HG03457 (cell line): Measurements from ENCODE around the gene MIDN.
"Not testable (repeated sequence)": the region's sequence is repeated elsewhere in the genome, so short reads cannot be mapped to it uniquely, and the experiment has no call there.

Experiments used
- ATAC-seq: cut with Tn5 transposase; IDR thresholded peaks from one replicate; pipeline ENCODE4 v1.9.1; 2021; ENCODE audit warnings: moderate number of reproducible peaks; ENCODE audit not compliant: unreplicated experiment

The MIDN gene

GRCh38 chr19:1244693-1245451, 3.5 kb upstream of the MIDN start:
- ATAC-seq = no peak

- ATAC-seq = no peak
Measured at GRCh38 chr19:1245494-1246264, 2.7 kb upstream of the MIDN start.

- not testable (repeated sequence) for ATAC-seq
Measured at GRCh38 chr19:1246265-1247087, 1.9 kb upstream of the MIDN start.

- no peak for ATAC-seq
Measured at GRCh38 chr19:1247748-1248138, 640 bp upstream of the MIDN start.

- peak; percentile 16 for ATAC-seq
Measured at GRCh38 chr19:1248786-1249297, 459 bp downstream of the MIDN start.

- peak; percentile 26 for ATAC-seq
Measured at GRCh38 chr19:1249298-1249989, 1.1 kb downstream of the MIDN start.

- no peak for ATAC-seq
Measured at GRCh38 chr19:1249990-1250436, 1.6 kb downstream of the MIDN start.

- ATAC-seq = no peak
Measured at GRCh38 chr19:1250437-1251260, 2.3 kb downstream of the MIDN start.

- ATAC-seq = no peak
Measured at GRCh38 chr19:1251330-1252220, 3.2 kb downstream of the MIDN start.

GRCh38 chr19:1252221-1252820, 3.9 kb downstream of the MIDN start:
- ATAC-seq = no peak

GRCh38 chr19:1252821-1253513, 4.6 kb downstream of the MIDN start:
- no peak for ATAC-seq

GRCh38 chr19:1253514-1254080, 5.2 kb downstream of the MIDN start:
- ATAC-seq = no peak

GRCh38 chr19:1254081-1254527, 5.7 kb downstream of the MIDN start:
- ATAC-seq = no peak

GRCh38 chr19:1254530-1255185, 6.3 kb downstream of the MIDN start:
- ATAC-seq = no peak

GRCh38 chr19:1255186-1256161, 7.1 kb downstream of the MIDN start:
- no peak for ATAC-seq
